Liver (tissue), 9 donors: ENCODE data around the gene SLCO4A1. TPM values are rescaled to one million over a fixed set of nuclear protein-coding genes. Genes with fewer than 3 reads are reported as not detected.

Experiments
- DNase-seq: peaks from one replicate; pipeline ENCODE4 v3.0.0-alpha.2; 2017; ENCODE audit warnings: low spot score
- H3K27ac ChIP-seq, 2 donors: one replicate each; pipeline ENCODE4 v1.7.0; 2013; ENCODE audit warnings: inconsistent platforms in 2 of 2, low read length in 2 of 2, control low read depth in 1 of 2, low read depth in 1 of 2, mild to moderate bottlenecking in 1 of 2
- H3K27me3 ChIP-seq, 4 donors: one replicate each; pipeline versions ENCODE4 v1.6.1 to v1.7.0; 2013; ENCODE audit warnings: low read length in 3 of 4, inconsistent platforms in 1 of 4, mild to moderate bottlenecking in 1 of 4, moderate library complexity in 1 of 4; ENCODE audit not compliant: control insufficient read depth in 4 of 4, insufficient read depth in 4 of 4
- H3K36me3 ChIP-seq, 4 donors: one replicate each; pipeline versions ENCODE4 v1.6.1 to v1.7.0; 2013; ENCODE audit warnings: low read length in 3 of 4, mild to moderate bottlenecking in 3 of 4, low read depth in 1 of 4, moderate library complexity in 1 of 4; ENCODE audit not compliant: control insufficient read depth in 4 of 4, insufficient read depth in 3 of 4
- H3K4me1 ChIP-seq, 4 donors: one replicate each; pipeline versions ENCODE4 v1.6.1 to v1.7.0; 2013; ENCODE audit warnings: low read length in 3 of 4, mild to moderate bottlenecking in 3 of 4, moderate library complexity in 1 of 4; ENCODE audit not compliant: control insufficient read depth in 4 of 4, insufficient read depth in 4 of 4
- H3K4me3 ChIP-seq, 3 donors: one replicate each; pipeline versions ENCODE4 v1.6.1 to v1.7.0; 2013; ENCODE audit warnings: low read length in 3 of 3, control low read depth in 1 of 3, low read depth in 1 of 3, mild to moderate bottlenecking in 1 of 3
- H3K9ac ChIP-seq, 2 donors: one replicate each; pipeline ENCODE4 v1.7.0; 2013; ENCODE audit warnings: low read length in 2 of 2, mild to moderate bottlenecking in 2 of 2, moderate library complexity in 2 of 2, control low read depth in 1 of 2, low read depth in 1 of 2
- H3K9me3 ChIP-seq, 4 donors: one replicate each; pipeline versions ENCODE4 v1.6.1 to v1.7.0; 2013; ENCODE audit warnings: low read length in 3 of 4; ENCODE audit not compliant: control insufficient read depth in 4 of 4
- ATF3 ChIP-seq: IDR thresholded peaks from 2 replicates; pipeline ENCODE4 v1.6.1; 2016; ENCODE audit warnings: antibody characterized with exemption
- CTCF ChIP-seq: fragments of 150-350 bp; IDR thresholded peaks from 2 replicates; pipeline ENCODE4 v1.5.1; 2017; ENCODE audit warnings: improper control_type of control experiment, low read depth, low read length; ENCODE audit not compliant: missing input control
- EGR1 ChIP-seq, 2 donors: IDR thresholded peaks; 2 replicates each; pipeline ENCODE4 v1.6.1; 2016 to 2018; ENCODE audit warnings: antibody characterized with exemption in 2 of 2, low read depth in 2 of 2
- FOXA1 ChIP-seq: IDR thresholded peaks from 2 replicates; pipeline ENCODE4 v1.6.1; 2016; ENCODE audit warnings: antibody characterized with exemption
- FOXA2 ChIP-seq: IDR thresholded peaks from 2 replicates; pipeline ENCODE4 v1.6.1; 2016; ENCODE audit warnings: antibody characterized with exemption
- GABPA ChIP-seq, 2 donors: IDR thresholded peaks in 1 of 2; conservative IDR thresholded peaks in 1 of 2; 2 replicates each; pipeline ENCODE4 v1.6.1; 2016; ENCODE audit warnings: antibody characterized with exemption in 2 of 2, mild to moderate bottlenecking in 1 of 2, moderate library complexity in 1 of 2
- HNF4A ChIP-seq, 2 donors: conservative IDR thresholded peaks; 2 replicates each; pipeline ENCODE4 v1.6.1; 2016; ENCODE audit warnings: antibody characterized with exemption in 2 of 2, mild to moderate bottlenecking in 2 of 2
- HNF4G ChIP-seq: IDR thresholded peaks from 2 replicates; pipeline ENCODE4 v1.6.1; 2016; ENCODE audit warnings: antibody characterized with exemption
- JUND ChIP-seq, 2 donors: IDR thresholded peaks; 2 replicates each; pipeline ENCODE4 v1.6.1; 2016; ENCODE audit warnings: antibody characterized with exemption in 2 of 2
- MAX ChIP-seq: IDR thresholded peaks from 2 replicates; pipeline ENCODE4 v1.6.1; 2016; ENCODE audit warnings: antibody characterized with exemption
- NR2F2 ChIP-seq: IDR thresholded peaks from 2 replicates; pipeline ENCODE4 v1.6.1; 2016; ENCODE audit warnings: antibody characterized with exemption
- RAD21 ChIP-seq, 2 donors: IDR thresholded peaks; 2 replicates each; pipeline ENCODE4 v1.6.1; 2016; ENCODE audit warnings: antibody characterized with exemption in 2 of 2, mild to moderate bottlenecking in 2 of 2
- REST ChIP-seq: IDR thresholded peaks from 2 replicates; pipeline ENCODE4 v1.6.1; 2016; ENCODE audit warnings: antibody characterized with exemption, mild to moderate bottlenecking
- RXRA ChIP-seq, 2 donors: IDR thresholded peaks; 2 replicates each; pipeline ENCODE4 v1.6.1; 2017 to 2018; ENCODE audit warnings: antibody characterized with exemption in 2 of 2, mild to moderate bottlenecking in 1 of 2
- SP1 ChIP-seq: IDR thresholded peaks from 2 replicates; pipeline ENCODE4 v1.6.1; 2018; ENCODE audit warnings: antibody characterized with exemption, mild to moderate bottlenecking
- TAF1 ChIP-seq: conservative IDR thresholded peaks from 2 replicates; pipeline ENCODE4 v1.6.1; 2016; ENCODE audit warnings: antibody characterized with exemption, mild to moderate bottlenecking
- YY1 ChIP-seq: IDR thresholded peaks from 2 replicates; pipeline ENCODE4 v1.6.1; 2016; ENCODE audit warnings: antibody characterized with exemption, mild to moderate bottlenecking
- ZBTB33 ChIP-seq: IDR thresholded peaks from 2 replicates; pipeline ENCODE4 v1.6.1; 2016; ENCODE audit warnings: antibody characterized with exemption
- WGBS: extraction: QIAGEN DNeasy Blood & Tissue Kit; methylation state at CpG from one replicate; pipeline ENCODE4 v1.1.7; 2013; 5-methylcytosine and 5-hydroxymethylcytosine counted together
- polyA plus RNA-seq, 2 donors: library from polyadenylated mRNA; stranded (reverse) in 1 of 2; unstranded in 1 of 2; fragments of 200-250 nt in 1 of 2; fragments of >200 nt in 1 of 2; fragmentation: Nextera tagmentation in 1 of 2; extraction: Ambion mirVana in 1 of 2; gene quantifications; one replicate each; pipeline versions ENCODE4 v1.2.1 to v1.2.3, GENCODE V29; 2013 to 2015
- total RNA-seq, 2 donors: library from RNA; depleted of rRNA; stranded (reverse); fragments of >200 nt; gene quantifications; one replicate each; pipeline ENCODE4 v1.2.3, GENCODE V29; 2014
- donor health status: healthy.
- donor health status: healthy.
- donor health status: healthy.
- donor health status: healthy.
- donor health status: healthy.

SLCO4A1 gene
- total and polyA plus RNA-seq, 4 donors = 1.3 to 4.3 (median 2.6) TPM

GRCh38 chr20:62639765-62640164 lies 2.5 kb upstream of the SLCO4A1 start:
- DNase-seq = no peak
- WGBS = 60% methylated on average over 9 of the region's 9 CpGs
- H3K4me3 ChIP-seq = no peak overlapping the region
- TF ChIP-seq YY1 (no peak), REST (no peak), JUND (IDR thresholded peaks at IDR 0.05) (no peak), EGR1 (IDR thresholded peaks at IDR 0.05; ENCODE audit: low read depth in 2 of 2) (no peak), TAF1 (no peak), HNF4G (no peak), RXRA (IDR thresholded peaks at IDR 0.05) (no peak), GABPA (IDR thresholded peaks at IDR 0.05 in 1 of 2, conservative IDR thresholded peaks at IDR 0.05 in 1 of 2) (no peak), FOXA2 (no peak), MAX (no peak), CTCF (no peak), ATF3 (no peak), SP1 (no peak), RAD21 (IDR thresholded peaks at IDR 0.05) (no peak), NR2F2 (no peak), HNF4A (conservative IDR thresholded peaks at IDR 0.05) (no peak), FOXA1 (no peak), ZBTB33 (no peak)
- H3K36me3 ChIP-seq = no peaks in the 10 kb centered on the region
- H3K9me3 ChIP-seq = no peaks in the 10 kb centered on the region
- peaks cover 0 to 2% (median 0%) of the 10 kb centered on the region in 4 donors for H3K27me3 ChIP-seq
- H3K27ac ChIP-seq = no peak overlapping the region
- H3K9ac ChIP-seq = no peak overlapping the region
- H3K4me1 ChIP-seq = peaks cover 4 to 21% (median 9%) of the 10 kb centered on the region in 4 donors
